Activated T-helper 1 cell treated with Interleukin-2 at 50 U/mL for 16 hours (primary cell): Measurements from ENCODE around the gene ABCB11.

Experiments
- DNase-seq: peaks from one replicate; pipeline ENCODE4 v3.0.0-alpha.2; 2020; ENCODE audit warnings: low read depth

ABCB11 gene

GRCh38 chr2:169007356-169007755, 23.8 kb downstream of the ABCB11 start:
- DNase-seq: no peak

GRCh38 chr2:169006665-169007064, 24.5 kb downstream of the ABCB11 start:
- no peak for DNase-seq

- no peak for DNase-seq
Observed at GRCh38 chr2:169005994-169006393, 25.1 kb downstream of the ABCB11 start.

GRCh38 chr2:169005080-169005598, 26.0 kb downstream of the ABCB11 start:
- DNase-seq: no peak

GRCh38 chr2:169002161-169002738, 28.9 kb downstream of the ABCB11 start:
- DNase-seq: no peak

- DNase-seq: no peak
Observed at GRCh38 chr2:169001116-169001815, 29.9 kb downstream of the ABCB11 start.

GRCh38 chr2:168999668-169000213, 31.4 kb downstream of the ABCB11 start:
- DNase-seq: no peak

- DNase-seq: no peak
Observed at GRCh38 chr2:168998609-168999211, 32.4 kb downstream of the ABCB11 start.

GRCh38 chr2:168997794-168998193, 33.3 kb downstream of the ABCB11 start:
- DNase-seq: no peak

GRCh38 chr2:168997118-168997521, 34.0 kb downstream of the ABCB11 start:
- no peak for DNase-seq

GRCh38 chr2:168995744-168996143, 35.4 kb downstream of the ABCB11 start:
- no peak for DNase-seq

- DNase-seq: no peak
Observed at GRCh38 chr2:168993538-168993937, 37.6 kb downstream of the ABCB11 start.

GRCh38 chr2:168992591-168993349, 38.4 kb downstream of the ABCB11 start:
- no peak for DNase-seq

GRCh38 chr2:168992026-168992425, 39.1 kb downstream of the ABCB11 start:
- no peak for DNase-seq

GRCh38 chr2:168988755-168989154, 42.4 kb downstream of the ABCB11 start:
- no peak for DNase-seq

GRCh38 chr2:168986398-168986943, 44.7 kb downstream of the ABCB11 start:
- DNase-seq: no peak

- no peak for DNase-seq
Observed at GRCh38 chr2:168981651-168982050, 49.5 kb downstream of the ABCB11 start.

- no peak for DNase-seq
Observed at GRCh38 chr2:168978461-168978861, 52.7 kb downstream of the ABCB11 start.

- DNase-seq: no peak
Observed at GRCh38 chr2:168977608-168978007, 53.5 kb downstream of the ABCB11 start.

GRCh38 chr2:168976034-168976654, 55.0 kb downstream of the ABCB11 start:
- no peak for DNase-seq

- no peak for DNase-seq
Observed at GRCh38 chr2:168974428-168974827, 56.7 kb downstream of the ABCB11 start.
